Activated naive CD4-positive, alpha-beta T cell treated with anti-CD3 and anti-CD28 coated beads, Interleukin-2, amount 50 U/mL, for 72 hours (primary cell): ENCODE results near the gene ACP4. TPM values are rescaled to one million over a fixed set of nuclear protein-coding genes. Genes with fewer than 3 reads are reported as not detected.
A peak's percentile ranks its signal among the peaks of the same experiment; 100 is the strongest.
"Not testable (repeated sequence)": the region's sequence is repeated elsewhere in the genome, so short reads cannot be mapped to it uniquely, and the experiment has no call there.

Source experiments
- ATAC-seq, 2 donors: fragments of 150-1000 bp; cut with Tn5 transposase; 2 replicates each; pipeline ENCODE4 v1.10.0; 2021; ENCODE audit warnings: mild to moderate bottlenecking in 2 of 2, moderate library complexity in 2 of 2
- DNase-seq, 2 donors: peaks; one replicate each; pipeline ENCODE4 v3.0.0; 2021 to 2022; ENCODE audit warnings: low spot score in 2 of 2
- H3K27ac Mint-ChIP-seq, 2 donors: one replicate each; pipeline ENCODE4 v1.8.0; 2022; ENCODE audit warnings: mild to moderate bottlenecking in 2 of 2, mixed read lengths in 2 of 2
- H3K36me3 Mint-ChIP-seq, 2 donors: one replicate each; pipeline ENCODE4 v1.8.0; 2022; ENCODE audit warnings: mixed read lengths in 2 of 2
- H3K9me3 Mint-ChIP-seq, 2 donors: one replicate each; pipeline ENCODE4 v1.8.0; 2022; ENCODE audit warnings: mixed read lengths in 2 of 2
- total RNA-seq, 2 donors: library from RNA; stranded (reverse); gene quantifications; one replicate each; pipeline ENCODE4 v1.2.3, GENCODE V29; 2022

ACP4 gene
- total RNA-seq = not detected

- peak in 1 of 2 donors; percentile 7 for ATAC-seq
- peak within 1 kb of the TSS in 1 of 2 donors; percentile 84 for H3K27ac Mint-ChIP-seq
- no peak for DNase-seq
- no peaks in the 10 kb centered on the region for H3K36me3 Mint-ChIP-seq
- H3K9me3 Mint-ChIP-seq = no peaks in the 10 kb centered on the region
Measured at GRCh38 chr19:50790396-50790795, at the start of gene ACP4. Gene ACP4 (plus strand): TSS chr19:50790415. CDS start chr19:50790415, 0 bp downstream.

GRCh38 chr19:50741179-50741933 is 48.9 kb upstream of the ACP4 start:
- Mint-ChIP-seq H3K27ac (no peak overlapping the region), H3K36me3 (no peaks in the 10 kb centered on the region), H3K9me3 (no peaks in the 10 kb centered on the region)
- no peak for ATAC-seq
- DNase-seq = no peak

DNA sequence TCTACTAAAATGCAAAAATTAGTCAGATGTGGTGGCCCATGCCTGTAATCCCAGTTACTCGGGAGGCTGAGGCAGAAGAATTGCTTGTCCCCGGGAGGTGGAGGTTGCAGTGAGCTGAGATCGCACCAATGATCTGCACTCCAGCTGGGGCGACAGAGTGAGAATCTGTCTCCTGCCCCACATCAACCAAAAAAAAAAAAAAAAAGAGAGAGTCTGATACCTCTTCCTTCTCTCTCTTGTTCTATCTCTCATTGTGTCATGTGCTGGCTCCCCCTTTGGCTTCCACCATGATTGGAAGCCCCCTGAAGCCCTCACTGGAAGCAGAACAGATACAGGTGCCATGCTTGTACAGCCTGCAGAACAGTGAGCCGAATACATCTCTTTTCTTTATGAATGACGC is 46.7 kb upstream of the ACP4 start:
- no peaks in the 10 kb centered on the region for H3K36me3 Mint-ChIP-seq
- H3K9me3 Mint-ChIP-seq = no peaks in the 10 kb centered on the region
- H3K27ac Mint-ChIP-seq = no peak overlapping the region
- ATAC-seq = no peak
- DNase-seq = no peak

- DNase-seq (no peak), ATAC-seq (no peak)
- Mint-ChIP-seq H3K9me3 (no peaks in the 10 kb centered on the region), H3K27ac (no peak overlapping the region), H3K36me3 (no peaks in the 10 kb centered on the region)
Measured at GRCh38 chr19:50745221-50745620, 45.0 kb upstream of the ACP4 start.

- not testable (repeated sequence) for H3K27ac Mint-ChIP-seq, H3K9me3 Mint-ChIP-seq, H3K36me3 Mint-ChIP-seq, DNase-seq
- peak in 1 of 2 donors; percentile 26 for ATAC-seq
Measured at GRCh38 chr19:50747141-50747540, 43.1 kb upstream of the ACP4 start.

DNA sequence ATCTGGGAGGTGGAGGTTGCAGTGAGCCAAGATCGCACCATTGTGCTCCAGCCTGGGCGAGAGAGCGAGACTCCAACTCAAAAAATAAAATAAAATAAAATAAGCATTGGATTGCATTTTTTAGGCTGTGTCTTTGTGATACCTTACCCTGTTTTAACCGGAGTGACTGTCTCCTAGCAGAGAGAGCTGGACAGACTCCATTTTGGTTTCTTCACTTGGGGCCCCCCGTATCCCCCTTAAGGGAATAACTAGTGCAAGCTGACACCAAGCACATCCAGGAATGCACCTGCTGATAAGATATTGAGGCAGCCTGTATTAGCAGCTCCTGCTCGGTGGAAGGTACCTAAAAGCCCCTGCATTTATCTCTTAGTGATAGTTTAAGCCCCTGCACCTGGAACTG is 40.7 kb upstream of the ACP4 start:
- H3K36me3 Mint-ChIP-seq = no peaks in the 10 kb centered on the region
- no peaks in the 10 kb centered on the region for H3K9me3 Mint-ChIP-seq
- no peak overlapping the region for H3K27ac Mint-ChIP-seq
- ATAC-seq (no peak), DNase-seq (no peak)

- Mint-ChIP-seq H3K9me3 (no peaks in the 10 kb centered on the region), H3K27ac (no peak overlapping the region), H3K36me3 (no peaks in the 10 kb centered on the region)
- DNase-seq (no peak), ATAC-seq (no peak)
Measured at GRCh38 chr19:50750010-50750409, 40.2 kb upstream of the ACP4 start.

DNA sequence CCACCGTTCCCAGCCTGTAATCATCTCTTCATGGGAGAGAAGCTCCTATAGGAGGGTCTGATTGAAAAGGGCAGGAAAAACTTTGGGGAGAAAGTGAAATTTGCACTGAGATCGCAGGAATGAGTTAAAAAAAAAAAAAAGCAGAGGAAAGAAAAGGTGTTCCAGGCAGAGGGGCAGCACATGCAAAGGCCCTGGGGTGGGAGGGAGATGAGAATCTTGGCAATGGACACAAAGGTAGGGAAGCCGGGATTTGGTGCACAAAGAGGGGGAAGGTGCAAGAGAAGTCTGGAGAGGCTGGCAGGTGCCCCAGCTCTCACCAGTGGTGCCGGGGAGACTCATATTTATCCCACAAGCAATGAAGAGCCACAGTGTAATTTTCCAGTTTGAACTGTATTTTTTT is 36.3 kb upstream of the ACP4 start:
- H3K36me3 Mint-ChIP-seq = no peaks in the 10 kb centered on the region
- no peak for DNase-seq
- no peak for ATAC-seq
- H3K9me3 Mint-ChIP-seq = no peaks in the 10 kb centered on the region
- no peak overlapping the region for H3K27ac Mint-ChIP-seq

GRCh38 chr19:50756244-50756643 is 34.0 kb upstream of the ACP4 start:
- H3K27ac Mint-ChIP-seq, DNase-seq, ATAC-seq, H3K9me3 Mint-ChIP-seq, H3K36me3 Mint-ChIP-seq: not testable (repeated sequence)

DNA sequence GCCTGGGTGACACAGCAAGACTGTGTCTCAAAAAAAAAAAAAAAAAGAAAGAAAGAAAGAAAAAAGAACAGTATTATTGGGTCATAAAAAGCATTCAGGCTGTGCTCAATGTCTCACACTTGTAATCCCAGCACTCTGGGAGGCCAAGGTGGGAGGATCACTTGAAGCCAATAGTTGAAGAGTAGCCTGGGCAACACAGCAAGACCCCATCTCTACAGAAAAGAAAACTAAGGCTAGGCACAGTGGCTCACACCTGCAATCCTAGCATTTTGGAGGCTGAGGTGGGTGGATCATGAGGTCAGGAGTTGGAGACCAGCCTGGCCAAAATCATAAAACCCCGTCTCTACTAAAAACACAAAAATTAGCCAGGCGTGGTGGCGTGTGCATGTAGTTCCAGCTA is 32.6 kb upstream of the ACP4 start:
- DNase-seq, ATAC-seq, H3K36me3 Mint-ChIP-seq, H3K9me3 Mint-ChIP-seq, H3K27ac Mint-ChIP-seq: not testable (repeated sequence)

GRCh38 chr19:50759076-50759475 is 31.1 kb upstream of the ACP4 start:
- H3K9me3 Mint-ChIP-seq, H3K27ac Mint-ChIP-seq, ATAC-seq, DNase-seq, H3K36me3 Mint-ChIP-seq: not testable (repeated sequence)

DNA sequence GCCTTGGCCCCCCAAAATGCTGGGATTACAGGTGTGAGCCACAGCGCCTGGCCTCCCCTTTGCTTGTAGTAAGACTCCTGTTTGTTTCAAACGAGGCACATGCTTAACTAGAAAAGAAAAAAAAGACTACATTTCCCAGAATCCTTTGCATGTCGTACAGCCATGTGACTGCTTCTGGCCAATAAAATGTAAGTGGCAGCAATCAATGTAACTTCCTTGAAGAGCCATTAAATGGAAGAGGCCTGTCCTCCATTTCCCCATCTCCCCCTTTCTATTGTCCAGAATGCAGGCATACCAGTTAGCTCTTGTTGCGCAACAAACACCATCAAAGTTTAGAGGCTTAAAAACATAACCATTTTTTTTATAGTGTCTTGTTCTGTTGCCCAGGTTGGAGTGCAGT is 30.3 kb upstream of the ACP4 start:
- ATAC-seq (peak in 1 of 2 donors; percentile 44), DNase-seq (no peak)
- Mint-ChIP-seq H3K36me3 (peaks cover 0 to 7% of the 10 kb centered on the region in 2 donors), H3K9me3 (no peaks in the 10 kb centered on the region), H3K27ac (no peak overlapping the region)

DNA sequence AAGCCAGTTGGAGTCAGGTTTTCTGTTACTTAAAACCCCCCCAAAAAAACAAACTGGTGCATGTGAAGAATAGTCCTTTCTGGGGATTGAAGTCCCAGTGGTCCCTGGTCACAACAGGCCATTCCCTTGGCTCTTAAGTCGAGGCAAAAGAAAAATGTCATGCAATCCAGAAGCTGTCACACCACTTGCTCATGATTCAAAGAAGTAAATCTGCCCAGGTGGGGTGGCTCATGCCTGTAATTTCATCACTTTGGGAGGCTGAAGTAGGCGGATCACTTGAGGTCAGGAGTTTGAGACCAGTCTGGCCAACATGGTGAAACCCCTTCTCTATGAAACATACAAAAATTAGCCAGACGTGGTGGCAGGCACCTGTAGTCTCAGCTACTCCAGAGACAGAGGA is 28.7 kb upstream of the ACP4 start:
- DNase-seq = not testable (repeated sequence)

GRCh38 chr19:50763521-50763920 is 26.7 kb upstream of the ACP4 start:
- not testable (repeated sequence) for ATAC-seq, H3K36me3 Mint-ChIP-seq, DNase-seq, H3K27ac Mint-ChIP-seq, H3K9me3 Mint-ChIP-seq

More for the DNA sequence above, 28.7 kb upstream of the ACP4 start:
- H3K36me3 Mint-ChIP-seq, H3K27ac Mint-ChIP-seq, ATAC-seq, H3K9me3 Mint-ChIP-seq: not testable (repeated sequence)

DNA sequence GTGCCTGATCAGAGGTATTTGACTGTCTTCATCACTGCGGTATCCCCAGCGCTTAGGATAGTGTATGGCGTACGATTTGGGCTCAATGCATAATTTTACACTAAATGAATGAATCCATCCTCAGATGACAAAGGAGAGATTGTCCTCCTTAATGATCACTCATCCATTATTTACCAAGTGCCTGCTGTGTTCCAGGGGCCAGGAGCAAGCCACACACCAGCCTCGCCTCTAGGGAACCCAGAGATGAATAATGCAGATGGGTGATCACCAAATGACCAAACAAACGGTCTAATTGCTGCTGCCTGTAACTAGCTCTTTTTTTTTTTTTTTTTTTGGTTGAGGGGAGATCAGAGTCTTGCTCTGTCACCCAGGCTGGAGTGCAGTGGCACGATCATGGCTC is 25.8 kb upstream of the ACP4 start:
- DNase-seq = no peak
- Mint-ChIP-seq H3K27ac (no peak overlapping the region), H3K9me3 (no peaks in the 10 kb centered on the region), H3K36me3 (peaks cover 0 to 7% of the 10 kb centered on the region in 2 donors)
- ATAC-seq = no peak

GRCh38 chr19:50766746-50767145 is 23.5 kb upstream of the ACP4 start:
- not testable (repeated sequence) for DNase-seq, H3K27ac Mint-ChIP-seq, ATAC-seq, H3K36me3 Mint-ChIP-seq, H3K9me3 Mint-ChIP-seq

- ATAC-seq, DNase-seq, H3K36me3 Mint-ChIP-seq, H3K27ac Mint-ChIP-seq, H3K9me3 Mint-ChIP-seq: not testable (repeated sequence)
Measured at GRCh38 chr19:50767263-50767662, 23.0 kb upstream of the ACP4 start.

GRCh38 chr19:50768277-50768676 is 21.9 kb upstream of the ACP4 start:
- Mint-ChIP-seq H3K36me3 (no peaks in the 10 kb centered on the region), H3K27ac (no peak overlapping the region), H3K9me3 (no peaks in the 10 kb centered on the region)
- ATAC-seq = no peak
- DNase-seq = no peak
